HG03432 (cell line): ENCODE results near the gene ROBO1.

ENCODE experiments used
- ATAC-seq: cut with Tn5 transposase; IDR thresholded peaks from one replicate; pipeline ENCODE4 v1.9.1; 2021; ENCODE audit warnings: mild to moderate bottlenecking, moderate library complexity; ENCODE audit not compliant: unreplicated experiment

Gene ROBO1

DNA sequence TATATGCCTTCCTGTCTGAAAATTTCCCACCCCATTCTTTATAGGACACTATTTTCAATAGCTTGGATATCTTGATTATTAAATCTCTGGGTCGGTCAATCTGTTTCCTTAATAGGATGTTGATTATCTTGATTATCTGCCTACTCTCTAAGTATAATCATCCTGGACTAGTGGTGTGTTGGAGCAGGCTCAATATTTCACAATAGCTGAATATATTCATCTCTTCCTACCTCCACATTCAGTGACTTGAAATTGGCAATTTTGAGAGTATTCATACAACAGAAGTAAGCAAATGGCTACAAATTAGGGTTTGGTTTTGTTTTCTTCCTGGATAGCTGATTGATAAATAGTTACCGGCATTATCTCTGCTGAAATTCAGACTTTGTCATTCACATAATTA is 1162.6 kb downstream of the ROBO1 start:
- ATAC-seq, result no peak

- no peak for ATAC-seq
Measured at GRCh38 chr3:78604341-78604740, 1163.5 kb downstream of the ROBO1 start.

- no peak for ATAC-seq
Measured at GRCh38 chr3:78601249-78601648, 1166.5 kb downstream of the ROBO1 start.

DNA sequence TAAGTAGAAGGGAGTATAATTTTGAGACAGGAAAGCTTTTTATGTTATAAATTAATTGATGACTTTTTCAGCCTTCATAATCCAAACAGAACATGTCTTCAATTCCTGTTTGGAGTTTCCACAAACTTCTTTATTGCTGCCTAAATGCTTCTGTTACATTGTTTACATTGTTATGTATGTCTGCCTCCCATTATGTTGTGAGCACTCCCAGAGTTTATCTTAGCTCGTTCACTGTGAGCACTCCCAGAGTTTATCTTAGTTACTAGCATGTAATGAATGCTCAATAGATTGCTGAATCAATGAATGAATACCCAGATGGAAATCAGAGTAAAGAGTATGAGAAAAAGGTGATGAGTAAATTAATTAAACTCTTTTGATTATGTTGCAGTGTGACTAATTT is 1178.0 kb downstream of the ROBO1 start:
- ATAC-seq, result no peak

- no peak for ATAC-seq
Measured at GRCh38 chr3:78588906-78589621, 1178.7 kb downstream of the ROBO1 start.

GRCh38 chr3:78580681-78581080 is 1187.1 kb downstream of the ROBO1 start:
- no peak for ATAC-seq

DNA sequence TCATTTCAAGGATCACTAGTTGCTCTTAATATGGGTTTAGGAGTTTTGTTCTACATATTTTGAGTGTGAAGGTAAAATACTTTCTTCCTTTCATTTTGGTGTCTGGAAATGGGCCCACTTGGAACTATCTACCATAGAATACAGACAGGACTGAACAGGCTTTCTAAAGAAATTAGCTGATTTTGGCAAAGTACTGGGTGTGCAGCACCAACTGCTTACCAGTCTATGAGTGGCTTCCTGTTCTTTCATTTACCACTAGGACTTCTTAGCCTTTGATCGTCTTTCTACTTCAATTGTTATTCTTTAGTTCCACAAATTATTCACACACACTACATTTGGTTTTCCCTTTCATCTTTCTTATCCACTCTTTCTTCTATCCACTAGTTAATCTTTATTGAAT is 1196.3 kb downstream of the ROBO1 start:
- no peak for ATAC-seq

GRCh38 chr3:78570496-78570895 is 1197.3 kb downstream of the ROBO1 start:
- no peak for ATAC-seq

DNA sequence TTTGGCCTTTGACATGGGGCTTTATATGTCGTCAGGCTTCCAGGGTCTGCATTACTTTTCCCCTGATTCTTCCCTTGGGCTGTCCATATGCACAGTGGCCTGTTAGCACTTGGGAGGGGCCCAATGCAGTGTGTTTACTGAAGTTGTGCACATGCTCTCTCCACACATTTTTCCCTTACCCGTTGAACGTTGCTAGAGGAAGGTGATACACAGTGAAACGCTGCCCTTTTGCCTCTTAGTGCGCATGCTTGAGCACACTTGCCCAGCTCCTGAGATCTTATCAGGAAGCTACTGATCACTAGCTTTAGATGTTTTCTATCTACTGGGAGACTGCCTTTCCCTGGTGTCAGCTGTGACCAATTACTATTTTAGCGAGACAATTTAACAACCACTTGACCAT is 1198.0 kb downstream of the ROBO1 start:
- no peak for ATAC-seq

DNA sequence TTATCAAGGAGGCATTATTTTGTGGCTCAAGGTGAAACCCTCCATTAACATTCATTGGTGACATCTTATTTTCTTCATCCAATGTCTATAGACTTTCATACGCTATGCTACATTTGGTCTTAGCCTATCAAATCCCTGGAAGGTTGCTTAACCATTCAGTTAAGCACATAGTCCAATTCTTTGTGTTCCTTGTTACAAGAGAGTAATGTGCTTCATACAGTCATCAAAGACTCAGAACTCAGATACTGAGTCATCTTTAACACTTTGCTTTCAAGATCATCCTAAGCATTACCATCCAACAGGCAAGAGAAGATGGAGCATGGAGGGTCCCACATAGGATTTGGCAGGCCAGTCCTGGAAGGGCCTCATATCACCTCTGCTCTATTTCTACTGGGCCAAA is 1202.1 kb downstream of the ROBO1 start:
- no peak for ATAC-seq

- no peak for ATAC-seq
Measured at GRCh38 chr3:78562328-78562727, 1205.5 kb downstream of the ROBO1 start.
